Measurements from ENCODE around the gene WNK2. TPM values are rescaled to one million over a fixed set of nuclear protein-coding genes. Genes with fewer than 3 reads are reported as not detected.

WNK2 gene
- total RNA-seq, 1 donor from 2014 or later, result 6.2 TPM

DNA sequence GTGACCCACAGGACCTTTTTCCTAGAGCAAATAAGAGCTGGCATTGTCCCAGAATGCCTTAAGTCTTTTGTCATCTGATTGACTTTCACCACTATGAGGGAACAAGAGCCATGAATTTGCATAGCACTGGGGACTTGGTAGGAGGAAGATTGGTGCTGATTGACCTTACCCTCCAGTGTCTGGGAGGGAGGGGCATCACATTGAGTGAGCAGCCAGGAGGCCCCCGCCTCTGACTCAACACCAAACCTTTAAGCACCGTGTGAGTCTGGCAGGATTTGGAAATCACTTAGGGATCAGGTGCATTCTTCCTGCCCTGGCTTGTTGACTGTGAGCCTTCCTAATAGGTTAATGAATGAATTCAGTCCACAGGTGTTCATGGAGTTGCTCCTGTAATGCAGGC is 40.7 kb downstream of the WNK2 start:
- Mint-ChIP-seq H3K9me3 (peaks cover 2% of the 10 kb centered on the region), H3K4me1 (peaks cover 19% of the 10 kb centered on the region), H3K36me3 (peaks cover 3% of the 10 kb centered on the region), H3K4me3 (no peak overlapping the region), H3K27ac (no peak overlapping the region), H3K27me3 (ENCODE audit: insufficient read depth, low read depth) (peaks cover 12% of the 10 kb centered on the region)
- no peak for TF ChIP-seq EZH2 (IDR thresholded peaks at IDR 0.05)
- TF ChIP-seq EZH2phosphoT487 (IDR thresholded peaks at IDR 0.05), result no peak
- TF ChIP-seq, protein P1, sequence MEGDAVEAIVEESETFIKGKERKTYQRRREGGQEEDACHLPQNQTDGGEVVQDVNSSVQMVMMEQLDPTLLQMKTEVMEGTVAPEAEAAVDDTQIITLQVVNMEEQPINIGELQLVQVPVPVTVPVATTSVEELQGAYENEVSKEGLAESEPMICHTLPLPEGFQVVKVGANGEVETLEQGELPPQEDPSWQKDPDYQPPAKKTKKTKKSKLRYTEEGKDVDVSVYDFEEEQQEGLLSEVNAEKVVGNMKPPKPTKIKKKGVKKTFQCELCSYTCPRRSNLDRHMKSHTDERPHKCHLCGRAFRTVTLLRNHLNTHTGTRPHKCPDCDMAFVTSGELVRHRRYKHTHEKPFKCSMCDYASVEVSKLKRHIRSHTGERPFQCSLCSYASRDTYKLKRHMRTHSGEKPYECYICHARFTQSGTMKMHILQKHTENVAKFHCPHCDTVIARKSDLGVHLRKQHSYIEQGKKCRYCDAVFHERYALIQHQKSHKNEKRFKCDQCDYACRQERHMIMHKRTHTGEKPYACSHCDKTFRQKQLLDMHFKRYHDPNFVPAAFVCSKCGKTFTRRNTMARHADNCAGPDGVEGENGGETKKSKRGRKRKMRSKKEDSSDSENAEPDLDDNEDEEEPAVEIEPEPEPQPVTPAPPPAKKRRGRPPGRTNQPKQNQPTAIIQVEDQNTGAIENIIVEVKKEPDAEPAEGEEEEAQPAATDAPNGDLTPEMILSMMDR (IDR thresholded peaks at IDR 0.05), result no peak
- Histone ChIP-seq H3K4me1 (peaks cover 6% of the 10 kb centered on the region), H3K4me2 (no peak overlapping the region), H3K4me3 (no peak overlapping the region), H4K20me1 (ENCODE audit: low read depth) (peaks cover 10% of the 10 kb centered on the region), H3F3A (ENCODE audit: low read depth) (no peaks in the 10 kb centered on the region), H3K27ac (no peak overlapping the region), H3K36me3 (no peaks in the 10 kb centered on the region), H3K27me3 (no peaks in the 10 kb centered on the region), H3K9ac (no peak overlapping the region), H3K79me2 (ENCODE audit: low read depth) (no peaks in the 10 kb centered on the region), H2AFZ (replicated peaks) (no peak overlapping the region), H3K9me3 (ENCODE audit: low read depth) (no peaks in the 10 kb centered on the region)
- no peak for DNase-seq (ENCODE audit: low spot score)

DNA sequence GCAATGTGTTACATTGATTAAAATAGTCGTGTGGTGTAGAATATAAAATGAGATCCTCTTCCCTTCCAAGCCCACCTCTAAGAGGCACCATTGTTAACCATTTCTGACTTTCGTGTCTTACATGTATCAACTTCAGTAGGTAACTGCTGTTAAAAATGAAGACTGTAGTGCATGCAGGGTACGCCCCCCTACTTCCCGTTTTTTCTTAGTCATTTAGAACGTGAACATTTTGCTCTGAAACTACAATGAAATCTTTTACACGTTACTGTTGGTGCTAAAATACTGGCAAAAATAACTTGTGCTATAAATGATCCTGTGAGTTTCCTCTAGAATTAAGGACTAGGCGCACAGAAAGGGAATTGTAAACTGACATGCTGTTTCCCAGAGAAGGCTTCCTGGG is 41.5 kb downstream of the WNK2 start:
- Mint-ChIP-seq H3K4me1 (peaks cover 19% of the 10 kb centered on the region), H3K27me3 (ENCODE audit: insufficient read depth, low read depth) (peaks cover 12% of the 10 kb centered on the region), H3K36me3 (peaks cover 3% of the 10 kb centered on the region), H3K4me3 (no peak overlapping the region), H3K27ac (no peak overlapping the region), H3K9me3 (peaks cover 2% of the 10 kb centered on the region)
- Histone ChIP-seq H3K79me2 (ENCODE audit: low read depth) (no peaks in the 10 kb centered on the region), H3K27ac (no peak overlapping the region), H3K4me1 (peaks cover 6% of the 10 kb centered on the region), H3K9ac (no peak overlapping the region), H3F3A (ENCODE audit: low read depth) (no peaks in the 10 kb centered on the region), H3K27me3 (no peaks in the 10 kb centered on the region), H3K36me3 (no peaks in the 10 kb centered on the region), H3K4me2 (no peak overlapping the region), H3K4me3 (no peak overlapping the region), H4K20me1 (ENCODE audit: low read depth) (peaks cover 7% of the 10 kb centered on the region), H2AFZ (replicated peaks) (no peak overlapping the region), H3K9me3 (ENCODE audit: low read depth) (no peaks in the 10 kb centered on the region)
- DNase-seq (ENCODE audit: low spot score), result no peak
- TF ChIP-seq EZH2 (IDR thresholded peaks at IDR 0.05) (no peak), EZH2phosphoT487 (IDR thresholded peaks at IDR 0.05) (no peak)
- TF ChIP-seq, protein P1 (IDR thresholded peaks at IDR 0.05), result no peak

DNA sequence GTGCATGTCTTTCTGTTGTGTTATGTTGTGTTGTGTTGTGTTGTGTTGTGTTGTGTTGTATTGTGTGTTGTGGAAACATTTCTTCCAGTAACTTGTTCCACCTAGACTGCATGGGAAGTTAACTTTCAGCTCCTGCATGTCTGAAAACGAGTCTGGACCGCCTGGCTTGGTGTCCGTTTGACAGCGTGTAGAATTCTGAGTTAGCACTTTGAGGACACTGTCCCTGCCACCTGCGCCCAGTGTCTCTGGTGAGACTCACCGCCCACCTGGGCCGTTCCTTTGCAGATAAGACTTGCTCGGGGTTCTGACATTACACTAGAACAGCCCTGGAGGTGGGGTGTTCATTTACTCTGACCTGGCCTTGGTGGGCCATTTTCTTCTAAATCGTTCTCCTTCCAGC is 42.0 kb downstream of the WNK2 start:
- TF ChIP-seq EZH2 (IDR thresholded peaks at IDR 0.05) (no peak), EZH2phosphoT487 (IDR thresholded peaks at IDR 0.05) (no peak)
- TF ChIP-seq, protein P1 (IDR thresholded peaks at IDR 0.05), result no peak
- no peaks in the 10 kb centered on the region for H3F3A ChIP-seq (ENCODE audit: low read depth)
- H3K36me3 Mint-ChIP-seq, result peaks cover 3% of the 10 kb centered on the region
- H4K20me1 ChIP-seq (ENCODE audit: low read depth), result peaks cover 7% of the 10 kb centered on the region
- no peak overlapping the region for H3K27ac Mint-ChIP-seq
- H3K4me2 ChIP-seq, result no peak overlapping the region
- peaks cover 12% of the 10 kb centered on the region for H3K27me3 Mint-ChIP-seq (ENCODE audit: insufficient read depth, low read depth)
- H3K36me3 ChIP-seq, result no peaks in the 10 kb centered on the region
- no peaks in the 10 kb centered on the region for H3K9me3 ChIP-seq (ENCODE audit: low read depth)
- H3K4me3 Mint-ChIP-seq, result no peak overlapping the region
- no peak overlapping the region for H3K27ac ChIP-seq
- H3K9ac ChIP-seq, result no peak overlapping the region
- no peak overlapping the region for H3K4me3 ChIP-seq
- H3K79me2 ChIP-seq (ENCODE audit: low read depth), result no peaks in the 10 kb centered on the region
- H3K9me3 Mint-ChIP-seq, result peaks cover 2% of the 10 kb centered on the region
- no peaks in the 10 kb centered on the region for H3K27me3 ChIP-seq
- peaks cover 6% of the 10 kb centered on the region for H3K4me1 ChIP-seq
- DNase-seq (ENCODE audit: low spot score), result no peak
- peaks cover 19% of the 10 kb centered on the region for H3K4me1 Mint-ChIP-seq
- H2AFZ ChIP-seq (replicated peaks), result no peak overlapping the region

Measured in neural progenitor cell (in vitro differentiated cells).